NCI-H748 treated with DMSO at 0.1 percent for 48 hours (cell line): ENCODE measurements around the gene LRRC14B.
"Not testable (repeated sequence)": the region's sequence is repeated elsewhere in the genome, so short reads cannot be mapped to it uniquely, and the experiment has no call there.

Source experiments
- DNase-seq: peaks from one replicate; lab custom pipeline; 2025; lab: John Stamatoyannopoulos, UW

LRRC14B gene

DNA sequence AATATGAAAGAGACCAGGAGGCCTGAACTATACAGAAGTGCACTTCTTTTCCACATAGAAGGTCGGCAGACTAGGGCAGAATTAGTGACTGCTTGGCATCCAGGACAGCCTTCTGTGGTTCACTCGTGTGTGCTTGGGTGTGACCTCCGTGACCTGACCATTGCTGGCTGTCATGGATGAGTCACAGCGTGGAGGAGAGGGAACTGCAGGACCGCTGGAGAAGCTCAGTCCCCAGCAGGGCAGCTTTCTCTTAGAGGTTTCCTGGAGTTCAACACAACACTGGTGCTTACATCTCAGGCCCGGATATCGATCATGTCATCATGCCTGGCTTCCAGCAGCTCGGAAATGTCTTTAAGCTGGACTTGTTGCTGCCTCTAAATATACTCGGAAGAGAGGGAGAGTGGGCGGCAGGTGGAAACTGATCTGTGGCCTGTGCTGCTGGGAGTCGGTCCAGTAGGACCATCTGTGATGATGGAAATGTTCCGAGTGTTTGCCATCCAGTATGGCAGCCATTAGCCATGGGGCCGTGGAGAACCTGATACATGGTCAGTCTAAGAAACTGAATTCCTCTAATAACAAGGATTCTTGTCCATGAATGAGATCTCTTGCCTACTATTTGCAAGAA, 49.9 kb downstream of the LRRC14B start:
- DNase-seq = not testable (repeated sequence)

DNA sequence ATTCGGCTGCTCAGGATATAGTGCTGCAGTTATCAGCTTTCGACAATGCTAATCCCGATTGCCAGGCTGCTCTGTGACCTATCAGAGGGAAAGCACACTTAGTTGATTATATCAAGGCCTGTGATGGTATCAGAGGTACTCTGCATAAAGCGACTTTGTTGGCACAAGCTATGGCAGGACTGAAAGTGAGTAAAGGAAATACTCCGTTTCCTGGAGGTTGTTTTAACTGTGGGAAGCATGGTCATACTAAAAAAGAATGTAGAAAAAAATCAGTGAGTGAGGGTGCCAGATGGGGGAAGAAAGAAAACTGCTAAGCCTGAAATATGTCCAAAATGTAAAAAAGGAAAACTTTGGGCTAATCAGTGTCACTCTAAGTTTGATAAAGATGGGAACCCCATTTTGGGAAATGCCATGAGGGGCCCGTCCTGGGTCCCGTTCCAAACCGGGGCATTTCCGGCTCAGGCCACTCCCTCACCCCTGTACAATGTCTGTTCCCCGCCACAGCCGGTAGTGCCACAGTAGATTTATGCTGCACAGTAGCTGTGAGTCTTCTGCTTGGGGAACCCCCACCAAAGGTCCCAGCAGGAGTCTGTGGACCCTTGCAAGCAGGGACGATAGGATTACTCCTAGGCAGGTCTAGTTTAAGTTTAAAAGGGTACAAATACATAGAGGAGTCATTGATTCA, 52.5 kb downstream of the LRRC14B start:
- not testable (repeated sequence) for DNase-seq

DNA sequence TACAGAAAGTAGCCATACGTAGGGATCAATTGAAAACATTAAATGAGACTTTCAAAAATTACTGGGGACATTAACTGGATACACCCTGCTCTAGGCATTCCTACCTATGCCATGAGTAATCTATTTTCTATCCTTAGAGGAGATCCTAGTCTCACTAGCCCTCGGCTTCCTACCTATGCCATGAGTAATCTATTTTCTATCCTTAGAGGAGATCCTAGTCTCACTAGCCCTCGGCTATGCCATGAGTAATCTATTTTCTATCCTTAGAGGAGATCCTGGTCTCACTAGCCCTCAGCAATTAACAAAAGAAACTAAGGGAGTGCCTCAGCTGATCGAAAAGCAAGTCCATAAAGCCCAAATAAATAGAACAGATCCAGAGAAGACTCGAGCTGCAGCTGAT, 54.4 kb downstream of the LRRC14B start:
- not testable (repeated sequence) for DNase-seq
